Activated naive CD8-positive, alpha-beta T cell (primary cell): Measurements from ENCODE around the gene MAP4K1.

ENCODE experiments used
- H3K27ac Mint-ChIP-seq: one replicate; pipeline ENCODE4 v1.8.0; 2021; ENCODE audit warnings: mixed read lengths
- H3K27me3 Mint-ChIP-seq: one replicate; pipeline ENCODE4 v1.8.0; 2021; ENCODE audit warnings: mixed read lengths
- H3K36me3 Mint-ChIP-seq: one replicate; pipeline ENCODE4 v1.8.0; 2021; ENCODE audit warnings: mixed read lengths
- H3K4me1 Mint-ChIP-seq: one replicate; pipeline ENCODE4 v1.8.0; 2021; ENCODE audit warnings: low read depth, mixed read lengths
- H3K4me3 Mint-ChIP-seq: one replicate; pipeline ENCODE4 v1.8.0; 2021; ENCODE audit warnings: mild to moderate bottlenecking, mixed read lengths
- H3K9me3 Mint-ChIP-seq: one replicate; pipeline ENCODE4 v1.8.0; 2021; ENCODE audit warnings: low read depth, mixed read lengths

The MAP4K1 gene

DNA sequence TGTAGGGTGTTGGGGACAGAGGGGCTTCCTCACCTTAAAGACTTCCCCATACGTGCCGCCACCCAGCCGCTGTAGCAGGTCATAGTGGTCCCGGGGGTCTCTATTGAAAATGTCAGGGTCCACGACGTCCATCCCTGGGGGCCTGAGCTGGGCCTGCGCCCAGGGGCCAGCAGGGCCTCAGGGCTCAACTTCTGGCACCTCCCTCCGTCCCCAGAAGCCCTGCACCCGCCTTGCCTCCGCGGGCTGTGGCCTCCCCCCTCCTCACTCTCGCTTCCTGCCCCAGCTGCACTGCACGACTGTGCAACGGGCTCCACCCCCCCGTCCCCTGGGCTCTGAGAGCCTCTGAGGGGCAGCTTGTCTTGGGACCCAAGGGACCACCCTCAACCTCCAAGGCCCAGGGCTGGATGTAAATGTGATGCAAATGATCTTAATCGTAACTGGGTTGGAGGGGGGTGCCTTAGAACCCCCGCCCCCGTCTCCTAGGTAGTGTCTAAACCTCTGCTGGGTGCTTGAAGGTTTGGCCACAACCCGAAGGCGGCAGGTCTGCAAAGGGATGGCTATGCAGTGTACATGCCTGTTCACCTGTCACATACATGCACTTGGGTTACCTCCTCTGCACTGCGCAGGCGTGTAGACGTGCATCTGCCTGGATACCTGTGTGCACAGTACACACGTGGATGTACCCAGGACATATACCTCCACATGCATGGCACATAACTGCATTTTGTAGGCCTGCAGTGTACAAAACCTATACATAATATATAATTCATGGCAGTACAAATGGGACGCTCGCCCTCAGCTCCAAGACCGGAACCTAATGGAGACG lies at the start of gene MAP4K1:
Gene MAP4K1 (minus strand): TSS at position 190 of the 826 bp plus-strand sequence. CDS start 58 bp downstream, at position 132.
- Mint-ChIP-seq H3K27ac (peak within 1 kb of the TSS; percentile 99), H3K36me3 (peaks cover 8% of the 10 kb centered on the region), H3K27me3 (no peaks in the 10 kb centered on the region), H3K4me1 (peaks cover 49% of the 10 kb centered on the region), H3K4me3 (peak within 1 kb of the TSS; percentile 100), H3K9me3 (no peaks in the 10 kb centered on the region)

DNA sequence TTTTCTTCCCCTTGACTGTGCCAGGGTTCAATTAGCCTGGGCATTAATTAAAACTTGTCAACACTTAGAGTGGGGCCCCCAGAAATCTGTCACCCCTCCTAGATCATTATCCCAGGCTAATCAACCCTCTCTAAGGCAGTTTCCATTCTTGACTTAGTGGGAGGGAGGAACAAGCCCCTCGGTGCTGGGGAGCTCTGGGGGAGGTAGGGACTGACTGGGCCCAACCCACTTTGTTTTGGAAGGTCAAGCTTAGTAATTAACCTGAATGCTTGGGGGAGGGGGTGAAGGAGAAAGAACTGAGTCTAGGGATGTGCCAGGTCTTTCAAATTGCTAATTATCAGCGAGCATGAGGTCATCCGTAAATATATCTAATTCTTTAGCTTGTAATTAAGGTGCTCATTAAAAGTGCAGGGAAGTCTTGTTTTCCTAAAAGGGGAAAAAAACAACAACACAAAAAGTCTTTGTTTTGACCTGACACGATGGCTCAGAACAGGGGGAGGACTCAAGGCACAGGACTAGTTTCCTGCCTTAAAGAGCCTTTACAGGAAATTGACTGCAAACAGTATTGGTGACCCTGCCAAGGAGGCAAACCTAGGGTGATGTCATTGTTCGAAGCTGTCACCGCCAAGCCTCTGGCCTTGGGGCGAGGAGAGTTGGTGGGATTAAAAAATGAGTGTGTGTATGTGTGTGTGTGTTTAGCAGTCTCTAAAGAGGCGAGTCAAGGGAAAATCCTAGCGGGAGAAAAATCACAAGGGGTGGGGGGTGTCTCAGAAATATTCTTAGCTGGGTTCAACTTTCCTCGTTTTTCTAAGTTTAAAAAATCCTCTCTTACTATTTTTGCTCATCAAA lies 49.1 kb upstream of the MAP4K1 start:
- H3K27ac Mint-ChIP-seq, result no peak overlapping the region
- peaks cover 4% of the 10 kb centered on the region for H3K27me3 Mint-ChIP-seq
- H3K4me1 Mint-ChIP-seq, result peaks cover 68% of the 10 kb centered on the region
- H3K9me3 Mint-ChIP-seq, result no peaks in the 10 kb centered on the region
- H3K36me3 Mint-ChIP-seq, result peaks cover 7% of the 10 kb centered on the region
- peak overlapping the region; percentile 46 for H3K4me3 Mint-ChIP-seq

DNA sequence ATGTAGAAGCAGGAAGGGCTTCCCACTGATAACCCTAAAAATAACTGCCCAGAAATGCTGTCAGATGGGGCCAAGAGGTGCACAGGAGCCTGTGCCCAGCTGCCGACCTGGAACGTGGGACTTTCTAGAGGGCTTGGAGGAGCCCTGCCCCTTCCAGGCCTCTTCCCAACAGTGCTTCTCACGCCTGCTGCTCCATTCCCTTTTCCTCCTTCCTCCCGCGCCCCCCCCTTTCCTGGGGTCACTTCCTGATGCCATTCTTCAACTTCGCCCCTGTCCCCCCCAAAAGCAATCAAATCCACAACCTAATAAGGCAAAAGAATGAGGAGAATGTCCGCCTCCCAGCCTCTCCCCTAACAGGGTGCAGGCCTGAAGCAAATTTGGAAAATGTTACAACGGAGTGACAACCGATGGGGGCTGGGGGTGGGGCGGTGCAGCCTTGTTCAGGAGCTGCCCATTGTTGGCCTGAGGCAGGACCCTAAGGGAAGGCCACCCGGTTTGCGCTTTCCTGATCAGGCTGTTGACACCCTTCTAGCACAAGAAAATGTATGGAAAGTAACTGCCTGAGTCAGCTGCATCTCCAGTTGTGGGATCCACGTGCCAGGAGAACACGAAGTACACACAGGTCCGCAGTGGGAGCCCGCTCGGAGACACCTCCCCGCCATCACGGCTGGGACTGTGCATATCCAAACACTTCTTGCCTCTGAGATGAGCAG lies 48.4 kb upstream of the MAP4K1 start:
- Mint-ChIP-seq H3K36me3 (peaks cover 10% of the 10 kb centered on the region), H3K9me3 (no peaks in the 10 kb centered on the region), H3K4me3 (no peak overlapping the region), H3K27ac (no peak overlapping the region), H3K27me3 (peaks cover 4% of the 10 kb centered on the region), H3K4me1 (peaks cover 67% of the 10 kb centered on the region)

GRCh38 chr19:38665219-38665931 lies 47.6 kb upstream of the MAP4K1 start:
- no peak overlapping the region for H3K27ac Mint-ChIP-seq
- peaks cover 6% of the 10 kb centered on the region for H3K27me3 Mint-ChIP-seq
- no peak overlapping the region for H3K4me3 Mint-ChIP-seq
- peaks cover 66% of the 10 kb centered on the region for H3K4me1 Mint-ChIP-seq
- H3K36me3 Mint-ChIP-seq, result peaks cover 11% of the 10 kb centered on the region
- no peaks in the 10 kb centered on the region for H3K9me3 Mint-ChIP-seq

DNA sequence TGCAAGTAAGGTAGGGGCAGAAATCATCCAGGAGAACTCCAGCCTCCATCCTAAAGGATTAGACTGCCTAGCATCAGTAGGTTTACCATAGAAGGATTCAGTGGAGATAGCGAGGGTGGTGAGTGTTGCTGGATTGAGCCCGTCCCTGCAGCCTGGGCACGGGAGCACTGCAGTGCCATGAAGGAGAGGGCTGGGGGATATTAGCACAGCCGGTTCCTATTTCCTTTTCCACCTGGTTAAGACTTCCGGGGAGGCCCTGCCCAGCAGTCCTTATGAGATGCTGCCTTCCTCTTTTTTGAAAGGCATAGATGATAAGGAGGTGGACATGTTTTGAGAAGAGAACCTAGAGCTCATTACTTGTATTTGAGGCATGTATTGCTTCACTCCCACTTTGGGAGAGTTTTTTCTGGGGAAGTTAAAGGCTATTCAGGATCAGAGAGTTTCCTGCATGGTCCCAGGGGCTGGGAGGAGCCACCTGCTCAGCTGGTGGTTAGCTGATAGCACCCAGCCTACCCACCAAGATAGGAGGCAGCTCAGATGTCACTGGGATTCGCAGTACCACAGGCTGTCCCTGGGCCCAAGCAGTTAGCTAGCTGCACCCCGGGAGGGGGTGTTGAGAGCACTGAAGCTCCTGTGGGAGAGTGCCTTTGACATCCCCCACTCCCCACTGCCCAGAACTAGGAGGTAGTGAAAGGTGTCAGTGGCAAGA lies 46.9 kb upstream of the MAP4K1 start:
- Mint-ChIP-seq H3K9me3 (no peaks in the 10 kb centered on the region), H3K36me3 (peaks cover 11% of the 10 kb centered on the region), H3K4me3 (no peak overlapping the region), H3K27me3 (peaks cover 6% of the 10 kb centered on the region), H3K4me1 (peaks cover 58% of the 10 kb centered on the region), H3K27ac (no peak overlapping the region)

DNA sequence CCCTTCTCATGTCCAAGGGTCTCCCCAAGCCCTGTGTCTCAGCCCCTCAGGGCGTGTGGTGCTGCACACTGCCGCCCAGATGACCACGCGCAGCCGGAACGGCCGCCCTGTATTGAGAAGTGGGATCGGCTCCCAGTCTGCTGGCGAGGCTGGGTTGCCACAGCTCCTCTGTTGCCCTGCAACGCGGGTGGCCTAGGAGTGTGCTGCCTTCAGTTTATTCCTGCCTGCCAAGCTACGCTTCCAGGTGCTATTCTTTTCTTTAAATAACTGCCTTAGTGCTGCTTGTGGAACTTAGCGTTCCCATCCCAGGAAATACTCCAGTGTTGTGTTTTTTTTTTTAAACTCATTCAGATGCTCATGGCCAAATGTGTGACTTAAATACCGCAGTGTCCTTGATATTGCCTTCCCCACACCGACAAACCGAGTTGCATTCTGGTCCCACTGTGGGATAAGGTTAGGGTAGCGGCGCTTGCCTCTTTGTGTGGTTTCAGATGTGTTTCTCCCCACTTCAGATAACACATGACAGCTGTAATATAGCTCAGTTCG lies 46.3 kb upstream of the MAP4K1 start:
- no peaks in the 10 kb centered on the region for H3K9me3 Mint-ChIP-seq
- peaks cover 6% of the 10 kb centered on the region for H3K27me3 Mint-ChIP-seq
- H3K4me1 Mint-ChIP-seq, result peaks cover 52% of the 10 kb centered on the region
- peaks cover 11% of the 10 kb centered on the region for H3K36me3 Mint-ChIP-seq
- H3K4me3 Mint-ChIP-seq, result no peak overlapping the region
- no peak overlapping the region for H3K27ac Mint-ChIP-seq

DNA sequence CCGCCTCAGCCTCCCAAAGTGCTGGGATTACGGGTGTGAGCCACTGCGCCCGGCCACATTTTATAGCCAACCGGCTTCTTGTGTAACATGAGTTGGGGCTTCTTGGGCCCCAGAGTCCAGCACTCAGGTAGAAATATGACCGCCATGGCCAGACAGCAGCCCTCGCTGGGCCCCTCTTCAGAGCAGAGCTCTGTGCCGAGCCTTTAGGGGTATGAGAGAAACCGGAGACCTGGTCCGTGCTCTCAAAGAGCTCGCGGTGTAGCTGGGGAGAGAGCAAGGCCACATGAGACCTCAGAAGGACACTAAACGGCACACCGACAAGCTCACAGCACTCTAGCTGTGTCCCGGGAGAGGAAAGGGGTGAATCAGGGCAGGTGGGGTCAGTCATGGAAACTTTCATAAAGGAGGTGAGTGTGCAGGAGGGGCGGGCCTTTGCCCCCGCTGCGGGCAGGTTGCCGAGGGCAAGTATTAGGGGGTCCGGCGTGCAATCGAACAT lies 45.5 kb upstream of the MAP4K1 start:
- Mint-ChIP-seq H3K27ac (no peak overlapping the region), H3K27me3 (peaks cover 6% of the 10 kb centered on the region), H3K9me3 (no peaks in the 10 kb centered on the region), H3K4me1 (peaks cover 48% of the 10 kb centered on the region), H3K4me3 (no peak overlapping the region), H3K36me3 (peaks cover 11% of the 10 kb centered on the region)

GRCh38 chr19:38662537-38663155 lies 44.9 kb upstream of the MAP4K1 start:
- peaks cover 11% of the 10 kb centered on the region for H3K36me3 Mint-ChIP-seq
- H3K4me1 Mint-ChIP-seq, result peaks cover 48% of the 10 kb centered on the region
- H3K9me3 Mint-ChIP-seq, result no peaks in the 10 kb centered on the region
- H3K4me3 Mint-ChIP-seq, result no peak overlapping the region
- peaks cover 8% of the 10 kb centered on the region for H3K27me3 Mint-ChIP-seq
- H3K27ac Mint-ChIP-seq, result no peak overlapping the region

GRCh38 chr19:38661996-38662395 lies 44.2 kb upstream of the MAP4K1 start:
- no peak overlapping the region for H3K27ac Mint-ChIP-seq
- H3K4me3 Mint-ChIP-seq, result no peak overlapping the region
- H3K4me1 Mint-ChIP-seq, result peaks cover 48% of the 10 kb centered on the region
- peaks cover 8% of the 10 kb centered on the region for H3K27me3 Mint-ChIP-seq
- H3K9me3 Mint-ChIP-seq, result no peaks in the 10 kb centered on the region
- H3K36me3 Mint-ChIP-seq, result peaks cover 11% of the 10 kb centered on the region

- Mint-ChIP-seq H3K9me3 (no peaks in the 10 kb centered on the region), H3K4me3 (no peak overlapping the region), H3K27ac (no peak overlapping the region), H3K27me3 (peaks cover 8% of the 10 kb centered on the region), H3K4me1 (peaks cover 47% of the 10 kb centered on the region), H3K36me3 (peaks cover 11% of the 10 kb centered on the region)
These were observed 43.4 kb upstream of the MAP4K1 start for GRCh38 chr19:38661136-38661535.

- Mint-ChIP-seq H3K4me3 (no peak overlapping the region), H3K4me1 (peaks cover 47% of the 10 kb centered on the region), H3K27ac (no peak overlapping the region), H3K9me3 (no peaks in the 10 kb centered on the region), H3K27me3 (peaks cover 8% of the 10 kb centered on the region), H3K36me3 (peaks cover 11% of the 10 kb centered on the region)
These were observed 43.0 kb upstream of the MAP4K1 start for GRCh38 chr19:38660724-38661123.

DNA sequence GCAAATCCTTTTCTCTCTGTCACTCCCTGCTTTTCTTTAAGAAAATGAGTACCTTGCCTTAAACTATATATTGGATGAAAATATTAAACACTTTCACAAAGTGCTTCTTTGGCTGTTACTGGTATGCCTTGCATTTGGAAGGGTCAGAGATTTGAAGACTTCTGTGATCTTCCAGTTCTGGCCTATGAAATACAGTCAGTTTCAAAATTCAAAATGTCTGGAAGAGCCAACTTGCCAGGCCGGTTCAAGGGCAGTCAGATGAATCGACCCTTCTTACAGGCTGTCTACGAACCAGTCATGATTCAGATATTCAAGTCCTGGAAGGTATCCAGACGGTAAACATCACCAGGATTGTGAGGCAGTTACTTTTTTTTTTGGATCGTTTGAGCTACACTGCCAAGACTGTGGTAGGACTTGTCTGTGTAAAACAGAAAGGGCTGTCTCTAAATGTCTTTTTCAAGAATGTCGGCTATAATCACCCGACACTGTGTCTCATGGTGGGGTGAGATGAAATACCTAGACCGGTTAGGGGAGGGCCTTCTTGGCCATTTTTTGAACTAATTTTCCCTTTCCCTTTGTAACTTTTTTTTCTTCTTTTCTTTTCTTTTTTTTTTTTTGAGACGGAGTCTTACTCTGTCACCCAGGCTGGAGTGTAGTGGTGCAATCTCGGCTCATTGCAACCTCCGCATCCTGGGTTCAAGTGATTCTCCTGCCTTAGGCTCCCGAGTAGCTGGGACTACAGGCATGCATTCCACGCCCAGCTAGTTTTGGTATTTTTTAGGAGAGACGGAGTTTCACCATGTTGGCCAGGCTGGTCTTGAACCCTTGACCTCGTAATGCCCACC lies 40.9 kb upstream of the MAP4K1 start:
- no peak overlapping the region for H3K4me3 Mint-ChIP-seq
- peaks cover 10% of the 10 kb centered on the region for H3K27me3 Mint-ChIP-seq
- peaks cover 15% of the 10 kb centered on the region for H3K36me3 Mint-ChIP-seq
- no peaks in the 10 kb centered on the region for H3K9me3 Mint-ChIP-seq
- no peak overlapping the region for H3K27ac Mint-ChIP-seq
- peaks cover 52% of the 10 kb centered on the region for H3K4me1 Mint-ChIP-seq
